NCI-H2171 treated with DMSO at 0.1 percent for 48 hours (cell line): ENCODE results near the gene RHPN2.

Experiments
- DNase-seq: peaks from one replicate; lab custom pipeline; 2025; lab: John Stamatoyannopoulos, UW

RHPN2 gene

DNA sequence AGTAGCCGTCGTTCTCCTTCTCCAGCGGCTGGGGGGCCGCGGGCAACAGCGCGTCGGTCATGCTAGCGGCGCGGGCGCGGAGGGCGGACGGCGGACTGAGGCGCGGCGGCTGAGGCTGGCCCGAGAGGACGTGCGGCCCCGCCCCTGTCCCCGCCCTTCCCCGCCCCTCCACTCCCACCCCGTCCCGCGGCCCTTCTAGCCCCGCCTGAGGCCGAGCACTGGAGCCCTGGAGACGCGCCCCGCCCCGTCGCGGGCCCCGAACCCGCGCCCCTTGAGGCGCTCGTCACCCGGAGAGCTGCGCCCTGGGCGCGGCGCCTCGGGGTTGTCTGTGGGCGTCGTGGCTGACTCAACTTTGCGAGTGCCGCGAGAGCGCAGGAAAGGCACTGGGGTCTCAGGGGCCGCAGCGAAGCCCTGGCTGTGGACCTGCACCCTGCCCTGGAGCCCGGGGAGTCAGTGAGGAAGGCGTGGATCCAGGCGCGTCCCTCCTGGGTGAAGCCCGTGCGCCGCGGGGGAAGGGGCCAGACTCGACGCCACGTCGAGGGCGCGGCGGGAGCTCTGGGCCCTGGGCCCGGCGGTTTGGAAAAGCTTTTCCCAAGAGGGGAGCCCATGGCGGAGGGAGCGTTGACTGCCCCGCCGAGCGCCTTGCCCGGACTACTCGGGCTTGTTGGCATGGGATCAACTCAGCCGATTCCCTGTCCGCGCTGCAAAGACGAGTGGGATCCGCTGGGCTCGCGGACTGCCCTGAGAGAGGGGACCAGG, at the start of gene RHPN2:
RHPN2 (minus strand) TSS at position 97 of the 759 bp plus-strand sequence; CDS start at position 61, 36 bp downstream.
- peak; percentile 65 for DNase-seq

DNA sequence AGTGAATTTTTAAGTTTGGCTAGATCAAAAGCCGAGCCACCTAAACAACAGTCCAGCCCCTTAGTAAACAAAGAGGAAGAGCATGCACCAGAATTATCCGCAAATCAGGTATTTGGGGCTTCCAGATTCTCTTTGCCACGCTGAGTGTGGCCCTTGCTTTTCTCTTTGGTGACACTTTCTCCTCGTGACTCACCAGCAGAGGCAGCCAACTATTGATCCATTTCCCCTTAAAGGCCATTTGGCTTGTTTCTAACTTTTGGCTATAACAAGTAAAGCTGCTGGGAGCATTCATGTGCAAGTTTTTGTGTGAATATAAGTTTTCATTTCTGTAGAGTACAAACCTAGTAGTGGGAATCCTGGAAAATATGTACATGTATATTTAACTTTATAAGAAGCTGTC, 49.6 kb upstream of the RHPN2 start:
- no peak for DNase-seq

DNA sequence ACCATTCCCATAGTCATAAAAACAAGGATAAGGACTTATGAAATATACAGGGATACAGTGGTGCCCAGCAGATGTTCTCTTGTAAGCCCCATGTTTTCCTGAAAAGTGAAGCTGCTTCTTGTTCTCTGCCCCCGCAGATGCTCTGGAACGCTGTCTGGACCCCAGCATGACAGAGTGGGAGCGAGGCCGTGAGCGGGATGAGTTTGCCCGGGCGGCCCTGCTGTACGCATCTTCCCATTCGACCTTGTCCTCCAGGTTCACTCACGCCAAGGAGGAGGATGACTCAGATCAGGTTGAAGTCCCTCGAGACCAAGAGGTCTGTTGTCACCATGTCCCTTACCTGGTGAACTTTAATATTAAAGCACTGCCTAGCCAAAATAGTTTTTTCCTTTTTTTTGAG, 46.9 kb upstream of the RHPN2 start:
- no peak for DNase-seq

DNA sequence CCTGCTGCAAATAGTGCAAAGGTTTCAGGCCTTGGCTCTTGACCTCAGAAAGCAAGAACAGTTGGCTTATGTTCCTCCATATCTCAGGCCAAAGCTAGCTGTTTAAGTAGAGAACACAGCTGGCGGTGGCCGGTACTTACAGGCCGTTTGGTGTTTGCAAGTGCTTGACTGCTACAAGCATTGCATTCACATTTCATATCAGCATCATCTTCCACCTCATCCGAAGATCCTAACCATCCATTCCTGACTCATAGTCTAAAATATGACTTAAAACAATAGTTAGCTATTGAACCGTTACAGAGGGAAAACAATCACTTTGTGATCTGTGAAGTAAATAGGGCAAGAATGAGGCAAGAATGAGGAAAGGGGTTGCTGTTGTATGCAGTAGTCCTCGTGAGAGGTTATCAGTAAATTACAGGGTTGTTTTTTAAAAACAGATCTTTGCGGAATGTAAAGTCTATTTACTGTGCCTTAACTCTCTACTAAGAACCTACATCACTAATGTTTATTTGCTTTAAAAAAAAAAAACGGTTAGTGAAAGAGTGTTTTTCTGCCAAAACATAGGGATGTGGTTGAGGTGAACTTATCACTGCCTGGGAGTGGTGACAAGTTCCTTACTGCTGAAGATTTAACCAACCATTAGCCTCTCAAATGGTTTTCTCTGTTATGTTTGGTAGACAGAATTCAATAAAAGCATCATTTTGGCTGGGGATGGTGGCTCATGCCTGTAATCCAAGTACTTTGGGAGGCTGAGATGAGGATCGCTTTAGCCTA, 45.6 kb upstream of the RHPN2 start:
- DNase-seq, result no peak

DNA sequence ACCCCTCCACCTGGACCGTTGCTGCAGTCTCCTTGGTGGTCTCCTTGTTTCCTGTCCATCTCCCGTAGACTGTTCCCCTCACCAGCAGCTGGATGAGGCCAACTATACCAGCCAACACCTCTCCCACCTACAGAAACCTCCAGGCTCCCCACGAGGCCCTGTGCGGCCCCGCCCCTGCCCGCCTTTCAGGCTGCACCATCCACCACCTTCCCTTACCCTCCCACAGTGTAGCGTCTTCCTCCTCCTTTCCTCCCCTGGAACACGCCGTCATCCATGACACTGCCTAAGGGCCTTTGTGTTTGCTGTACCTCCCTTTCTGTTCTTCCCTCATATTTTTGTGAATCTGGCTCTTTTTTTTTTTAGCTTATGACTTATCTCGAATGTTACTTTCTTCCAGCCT, 43.5 kb upstream of the RHPN2 start:
- DNase-seq, result no peak

DNA sequence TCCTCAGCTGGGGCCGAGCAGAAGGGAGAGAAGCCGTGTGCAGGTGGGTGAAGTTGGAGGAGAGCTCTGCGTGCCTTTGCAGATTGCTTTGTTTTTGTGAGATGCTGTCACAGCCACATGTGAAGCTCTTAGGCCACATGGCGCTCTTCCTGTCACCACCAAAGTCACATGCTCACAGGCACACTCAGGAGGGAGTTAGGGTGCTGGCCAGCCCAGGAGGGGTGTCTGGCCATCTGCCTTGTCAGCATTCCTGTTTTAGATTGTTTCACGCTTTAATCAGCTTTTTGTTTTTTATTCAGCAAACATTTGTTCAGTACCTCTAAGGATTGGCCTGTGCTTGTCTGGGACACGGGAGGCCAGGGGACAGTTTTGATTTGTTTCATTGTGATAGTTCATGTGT, 38.2 kb upstream of the RHPN2 start:
- DNase-seq, result no peak

DNA sequence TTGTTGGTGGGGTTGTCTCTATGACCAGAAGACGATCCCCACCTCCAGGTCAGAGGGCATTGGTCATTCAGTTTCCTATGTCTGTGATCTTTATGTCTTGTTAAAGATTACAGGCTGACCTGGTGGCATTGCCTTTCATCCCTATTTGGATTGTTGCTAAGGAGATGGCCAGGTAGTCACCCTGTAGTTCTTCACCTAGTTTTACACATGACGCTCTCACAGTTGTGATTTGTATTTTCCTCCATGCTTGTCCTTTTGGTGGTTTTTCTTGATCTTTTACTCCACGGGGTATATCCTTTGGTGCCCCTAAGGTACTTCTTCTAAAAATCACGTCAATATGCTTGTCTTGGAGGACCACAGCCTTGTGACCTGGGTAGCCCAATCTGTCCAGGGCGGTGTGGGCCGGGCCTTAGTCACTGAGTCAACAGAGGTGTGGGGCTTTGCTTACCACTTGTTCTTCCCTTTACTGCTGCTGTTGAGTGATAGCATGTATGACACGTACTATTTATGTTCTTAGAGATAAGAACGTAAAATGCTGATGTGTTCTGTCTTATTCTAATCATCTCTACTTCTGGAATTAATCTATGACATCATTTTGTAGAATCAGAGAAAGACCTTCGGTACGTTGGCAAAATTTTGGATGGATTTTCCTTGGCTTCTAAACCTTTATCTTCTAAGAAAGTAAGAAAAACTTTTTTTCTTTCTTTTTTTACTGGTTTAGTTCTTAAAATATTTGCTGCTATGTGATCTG, 36.4 kb upstream of the RHPN2 start:
- no peak for DNase-seq

DNA sequence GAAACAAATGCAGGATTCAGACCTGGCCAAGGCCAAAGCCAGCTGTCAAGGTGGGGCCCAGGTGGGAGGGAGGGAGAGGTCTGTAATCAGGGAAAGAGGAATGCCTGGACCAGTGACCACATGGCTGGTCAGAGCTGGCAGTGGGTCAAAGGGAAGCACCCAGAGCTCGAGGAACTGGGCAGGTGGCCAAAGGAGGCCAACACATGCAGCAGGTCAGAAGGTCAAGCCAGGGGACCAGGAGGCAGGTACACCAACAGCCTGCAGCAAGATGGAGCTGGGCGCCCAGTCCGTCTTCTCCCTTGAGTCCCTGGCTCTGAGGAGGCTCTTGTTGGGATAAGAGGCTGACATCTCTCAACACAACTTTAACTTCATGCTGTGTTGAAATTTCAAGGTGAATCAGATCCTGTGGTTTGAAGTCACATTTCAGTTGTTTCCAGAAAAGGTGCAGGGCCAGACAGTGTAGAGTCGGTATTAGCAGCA, 33.4 kb upstream of the RHPN2 start:
- no peak for DNase-seq

DNA sequence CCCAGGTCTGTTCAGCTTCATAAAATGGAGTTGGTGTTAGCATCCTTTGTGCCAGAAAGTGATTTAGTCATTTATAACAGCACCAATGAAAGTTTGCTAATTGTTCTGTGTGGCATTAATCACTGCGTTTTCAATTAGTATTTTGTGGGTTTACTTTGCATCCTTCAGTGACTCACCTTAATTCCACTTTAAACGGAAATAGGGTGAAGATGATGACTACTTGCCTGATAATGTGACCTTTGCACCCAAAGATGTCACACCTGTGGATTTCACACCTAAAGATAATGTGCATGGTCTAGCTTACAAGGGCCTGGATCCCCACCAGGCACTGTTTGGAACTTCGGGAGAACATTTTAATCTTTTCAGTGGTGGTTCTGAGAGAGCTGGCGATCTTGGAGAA, 31.3 kb upstream of the RHPN2 start:
- DNase-seq, result no peak

DNA sequence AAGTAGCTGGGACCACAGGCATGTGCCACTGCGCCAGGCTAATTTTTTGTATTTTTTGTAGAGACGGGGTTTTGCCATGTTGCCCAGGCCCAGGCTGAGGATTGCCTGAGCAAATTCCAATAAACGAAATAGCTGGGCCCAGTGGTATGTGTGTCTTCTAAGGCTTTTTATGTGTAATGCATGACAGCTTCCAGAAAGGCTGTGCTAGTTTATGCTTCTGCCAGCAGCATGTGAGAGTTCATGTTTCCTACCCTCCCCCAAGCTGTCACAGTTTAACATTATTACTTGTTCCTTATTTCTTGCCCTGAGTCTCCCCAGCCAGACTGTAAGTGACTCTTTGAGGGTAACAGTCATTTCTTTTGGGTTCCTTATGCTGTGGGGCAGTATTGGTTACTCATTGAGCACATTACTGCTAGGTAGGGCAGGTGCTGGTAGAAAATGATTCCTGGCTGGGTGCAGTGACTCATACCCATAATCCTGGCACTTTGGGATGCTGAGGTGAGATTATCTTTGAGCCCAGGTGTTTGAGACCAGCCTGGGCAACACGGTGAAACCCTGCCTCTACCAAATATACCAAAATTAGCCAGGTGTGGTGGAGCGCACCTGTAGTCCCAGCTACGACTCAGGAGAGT, 29.9 kb upstream of the RHPN2 start:
- DNase-seq, result no peak

DNA sequence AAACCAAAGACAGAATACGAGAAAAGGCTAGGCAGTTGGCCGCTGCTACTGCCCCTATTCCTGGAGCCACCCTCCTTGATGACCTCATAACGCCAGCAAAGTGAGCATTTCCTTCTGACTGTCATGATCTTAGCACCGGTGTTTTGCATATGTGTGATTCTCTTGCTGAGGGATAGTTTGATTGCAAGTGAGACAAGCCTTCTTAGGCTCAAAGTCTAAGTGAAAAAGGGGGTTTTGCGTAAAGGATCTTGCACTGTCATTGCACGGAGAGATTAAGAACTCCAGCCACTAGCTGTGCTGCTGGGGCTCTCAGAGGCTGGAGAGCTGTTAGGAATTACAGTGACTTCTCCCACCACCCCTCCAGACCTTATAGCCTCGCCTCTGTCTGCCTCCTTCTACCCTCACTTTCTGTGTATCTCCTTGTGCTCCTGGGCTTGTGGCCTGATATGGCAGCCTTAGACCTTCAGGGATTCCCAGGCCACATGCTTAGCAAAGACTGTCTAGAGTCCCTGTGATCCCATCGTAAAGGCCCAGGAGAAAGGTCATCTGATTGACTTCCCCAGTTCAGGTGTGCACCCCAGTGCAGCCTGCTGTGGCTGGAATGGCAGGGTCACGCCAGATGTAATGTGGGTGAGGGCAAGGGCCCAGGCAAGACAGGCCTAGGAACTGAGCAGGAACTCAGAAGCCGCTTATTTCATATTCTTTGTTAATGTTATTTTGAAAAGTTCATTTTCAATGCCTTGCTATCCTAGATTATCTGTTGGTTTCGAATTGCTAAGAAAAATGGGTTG, 28.9 kb upstream of the RHPN2 start:
- DNase-seq, result no peak

DNA sequence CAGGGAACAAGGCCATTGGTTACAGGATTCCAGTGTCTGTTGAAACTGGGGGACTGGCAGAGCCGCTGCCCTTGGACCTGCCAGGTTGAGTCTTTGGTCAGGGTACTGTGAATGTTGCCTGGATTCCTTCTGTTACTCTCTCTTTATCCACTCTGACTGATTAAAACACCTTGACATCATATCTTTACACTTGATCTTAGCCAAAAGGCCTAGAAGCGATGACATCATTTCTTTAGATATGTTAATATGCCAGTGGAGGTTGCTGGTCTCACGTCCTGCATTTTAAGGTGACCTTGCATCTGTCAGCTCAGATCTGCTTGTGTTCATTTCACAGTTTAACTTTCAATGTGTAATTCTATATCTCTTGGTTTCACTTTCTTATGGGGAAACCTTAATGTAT, 25.5 kb upstream of the RHPN2 start:
- DNase-seq, result no peak

DNA sequence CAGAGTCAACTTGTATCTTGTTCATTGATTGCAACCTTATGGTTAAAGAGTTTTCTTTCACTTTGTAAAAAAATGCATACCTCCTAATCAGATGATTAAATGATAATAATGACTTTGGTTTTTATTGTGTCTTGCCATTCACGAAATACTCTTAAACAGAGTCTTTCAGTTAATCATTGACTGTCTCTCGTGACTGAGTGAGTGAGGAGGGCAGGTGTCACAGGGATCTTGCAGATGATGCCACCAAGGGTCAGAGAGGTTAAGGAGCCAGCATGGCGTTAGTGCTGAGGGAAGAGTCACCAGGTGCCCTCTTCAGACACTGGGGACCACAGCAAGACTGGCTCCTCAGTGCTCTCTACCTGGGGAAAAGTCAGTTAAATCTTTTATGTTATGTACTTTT, 24.3 kb upstream of the RHPN2 start:
- no peak for DNase-seq

DNA sequence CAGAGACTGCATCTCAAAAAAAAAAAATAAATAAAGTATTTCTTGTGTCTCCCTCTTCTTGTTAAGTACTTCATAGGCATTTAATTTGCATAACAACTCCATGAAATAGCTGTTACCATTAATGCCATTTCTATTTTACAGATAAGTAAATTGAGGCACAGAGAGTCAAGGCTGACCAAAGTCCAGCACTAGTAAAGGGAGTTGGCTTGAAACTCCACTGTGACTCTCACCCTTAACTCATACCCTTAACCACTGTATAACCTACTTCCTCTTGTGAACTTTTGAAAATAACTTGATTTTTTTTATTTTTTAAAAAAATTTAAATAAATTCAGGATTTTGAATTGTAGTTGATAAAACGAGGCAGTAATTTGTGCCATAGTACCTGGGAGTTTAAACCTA, 22.3 kb upstream of the RHPN2 start:
- DNase-seq, result no peak

DNA sequence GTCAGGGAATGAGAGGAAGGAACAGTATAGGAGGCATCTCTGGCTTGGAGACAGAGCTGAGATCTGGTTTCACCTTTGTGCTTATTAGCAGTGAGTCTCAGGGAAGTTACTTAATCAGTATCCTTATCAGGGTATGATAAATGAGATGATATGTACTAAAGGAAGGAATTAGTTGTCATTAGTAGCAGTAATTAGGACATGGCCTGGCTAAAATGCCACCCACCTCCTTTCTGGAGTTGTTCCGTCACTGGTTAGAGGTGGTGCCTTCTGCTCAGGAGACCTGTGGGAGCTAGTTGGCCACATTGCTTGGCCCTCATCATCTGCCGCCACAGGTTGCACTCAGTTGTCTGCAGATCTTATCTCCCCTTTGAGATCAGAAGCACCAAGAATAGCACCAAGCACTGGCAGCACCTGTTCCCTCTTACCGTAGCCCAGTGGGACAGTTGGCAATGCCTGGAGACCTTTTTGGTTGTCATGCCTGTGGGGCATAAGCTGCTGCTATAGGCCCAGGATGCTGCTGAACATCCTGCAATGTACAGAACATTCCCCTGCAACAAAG, 21.0 kb upstream of the RHPN2 start:
- peak; percentile 62 for DNase-seq

DNA sequence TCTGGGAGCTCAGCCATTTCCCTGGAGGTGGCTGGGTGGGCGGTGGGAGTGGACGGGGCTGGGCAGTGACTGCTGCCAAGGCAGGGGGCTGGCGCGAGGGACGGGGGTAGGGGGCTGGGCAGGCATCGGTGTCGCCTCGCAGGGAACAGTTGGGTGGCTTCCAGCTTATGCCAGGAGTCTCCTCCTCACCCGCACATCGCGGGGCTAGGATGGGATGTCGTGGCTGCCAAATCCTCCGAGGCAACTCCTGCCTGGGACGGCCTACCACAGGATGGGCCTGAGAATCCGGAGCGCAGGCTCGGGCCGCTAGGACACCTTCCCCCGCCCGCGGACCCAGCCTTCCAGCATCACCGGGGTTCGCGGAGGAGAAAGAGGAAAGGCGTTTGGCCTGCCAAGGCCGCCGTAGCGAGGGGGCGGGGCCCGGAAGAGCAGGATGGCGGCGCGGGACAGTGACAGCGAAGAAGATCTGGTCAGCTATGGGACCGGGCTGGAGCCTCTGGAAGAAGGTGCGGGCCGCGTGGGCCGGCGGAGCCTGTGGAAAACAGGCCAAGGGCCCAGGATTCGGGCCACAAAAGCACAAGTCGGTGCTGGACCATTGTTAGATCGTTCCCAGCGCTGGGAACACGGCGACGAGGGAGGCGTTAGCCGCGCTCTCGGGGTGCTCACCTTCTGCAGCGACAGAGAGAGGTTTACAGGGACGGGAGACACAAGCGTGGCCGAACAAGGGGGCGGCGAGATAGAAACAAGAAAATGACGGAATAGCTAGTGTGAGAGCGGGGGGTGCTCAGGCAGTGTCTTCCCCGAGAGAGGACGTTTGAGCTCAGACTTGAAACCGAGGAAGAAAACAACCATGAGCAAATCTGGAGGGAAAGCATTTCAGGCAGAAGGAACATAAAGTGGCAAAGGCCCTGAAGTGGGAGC, 16.3 kb upstream of the RHPN2 start, which contains the start of gene GPATCH1:
GPATCH1 (plus strand) TSS at position 421 of the 921 bp plus-strand sequence; CDS start at position 434, 13 bp downstream.
- DNase-seq, result peak; percentile 79

DNA sequence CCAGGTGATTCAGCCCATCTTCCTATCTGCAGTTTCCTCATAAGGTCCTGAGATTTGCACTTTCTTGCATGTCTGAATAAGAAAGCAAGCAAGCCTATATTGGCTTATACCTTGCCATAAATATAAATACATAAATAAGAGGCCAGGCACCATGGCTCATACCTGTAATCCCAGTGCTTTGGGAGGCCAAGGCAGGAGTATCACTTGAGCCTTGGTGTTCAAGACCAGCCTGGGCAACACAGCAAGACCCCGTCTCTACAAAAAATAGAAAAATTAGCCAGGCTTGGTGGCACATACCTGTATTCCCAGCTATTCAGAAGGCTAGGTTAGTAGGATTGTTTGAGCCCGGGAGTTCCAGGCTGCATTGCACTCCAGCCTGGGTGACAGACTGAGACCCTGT, 10.8 kb upstream of the RHPN2 start:
- no peak for DNase-seq

DNA sequence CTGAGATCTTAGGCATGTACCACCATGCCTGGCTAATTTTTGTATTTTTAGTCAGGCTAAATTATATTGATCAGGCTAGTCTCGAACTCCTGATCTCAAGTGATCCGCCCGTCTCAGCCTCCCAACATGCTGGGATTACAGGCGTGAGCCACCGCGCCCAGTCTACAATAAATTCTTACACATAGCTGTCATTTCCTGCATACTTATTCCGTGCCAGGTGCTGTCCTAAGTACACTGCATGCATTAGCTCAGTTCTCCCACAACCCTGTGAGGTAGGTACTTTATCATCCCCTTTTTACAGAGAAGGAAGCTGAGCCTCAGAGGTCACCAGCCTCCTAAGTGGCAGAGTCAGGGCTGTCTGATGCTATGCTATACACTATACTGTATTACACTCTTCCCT, 7.2 kb upstream of the RHPN2 start:
- DNase-seq, result no peak

DNA sequence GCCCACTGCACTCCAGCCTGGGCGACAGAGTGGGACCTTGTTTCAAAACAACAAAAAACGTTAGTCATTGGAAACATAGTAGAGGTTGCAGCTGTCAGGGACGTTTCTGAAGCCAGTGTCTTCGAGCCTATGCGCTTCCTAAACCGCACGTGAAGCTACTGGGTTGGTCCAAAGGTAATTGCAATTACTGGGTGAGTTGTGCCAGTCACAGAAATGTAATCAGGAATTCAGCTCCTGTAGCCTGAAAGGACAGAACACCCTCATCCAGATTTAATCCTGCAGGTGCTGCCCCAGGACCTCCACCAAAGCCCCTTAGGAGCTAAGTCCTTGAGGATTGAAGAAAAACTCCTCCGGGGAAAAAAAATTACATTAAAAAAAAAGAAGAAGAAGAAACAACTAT, 2.4 kb upstream of the RHPN2 start:
- no peak for DNase-seq

DNA sequence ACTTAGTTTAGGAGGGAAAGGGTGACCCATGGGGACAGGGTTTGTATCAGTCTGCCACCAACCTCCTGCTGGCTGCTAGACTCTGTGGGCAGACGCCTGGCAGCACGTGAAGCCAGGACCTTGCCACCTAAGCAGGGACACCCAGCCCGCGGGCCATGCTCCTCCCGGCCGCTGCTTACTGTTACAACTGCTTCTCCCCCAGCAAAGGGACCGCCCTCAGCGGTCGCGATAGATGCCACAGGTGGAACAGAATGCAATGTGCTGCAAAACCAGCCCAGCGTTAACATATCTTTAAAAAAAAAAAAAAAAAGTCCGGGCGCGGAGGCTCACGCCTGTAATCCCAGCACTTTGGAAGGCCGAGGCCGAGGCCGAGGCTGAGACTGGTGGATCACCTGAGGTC, 1.9 kb upstream of the RHPN2 start:
- no peak for DNase-seq
